Suprapubic skin (tissue), 4 donors: Measurements from ENCODE around the gene LSM5.

ENCODE experiments used
- CTCF ChIP-seq, 2 donors: fragments of 200-600 bp in 1 of 2; fragments of 450-650 bp in 1 of 2; sonication (generic) in 1 of 2; IDR thresholded peaks; one replicate each; pipeline ENCODE4 v1.5.1; 2016 to 2019; ENCODE audit warnings: antibody characterized with exemption in 2 of 2, mild to moderate bottlenecking in 1 of 2, moderate library complexity in 1 of 2
- EP300 ChIP-seq: sonication (generic); formaldehyde crosslinking; IDR thresholded peaks from one replicate; pipeline ENCODE4 v1.6.1; 2017; ENCODE audit warnings: antibody characterized with exemption
- POLR2A ChIP-seq, 2 donors: fragments of 450-650 bp; IDR thresholded peaks; one replicate each; pipeline ENCODE4 v1.6.1; 2017; ENCODE audit warnings: antibody characterized with exemption in 2 of 2, mild to moderate bottlenecking in 2 of 2, moderate library complexity in 2 of 2
- POLR2AphosphoS5 ChIP-seq, 3 donors: sonication (generic); formaldehyde crosslinking; IDR thresholded peaks; one replicate each; pipeline ENCODE4 v1.6.1; 2017; ENCODE audit warnings: antibody characterized with exemption in 3 of 3

- TF ChIP-seq POLR2AphosphoS5 (IDR thresholded peaks at IDR 0.05), result no peak
- no peak for TF ChIP-seq POLR2A (IDR thresholded peaks at IDR 0.05)
- TF ChIP-seq CTCF (IDR thresholded peaks at IDR 0.05), result no peak
- TF ChIP-seq EP300, result no peak
These were observed 43.3 kb upstream of the LSM5 start for GRCh38 chr7:32533276-32534029.
